Stimulated activated CD8-positive, alpha-beta memory T cell treated with anti-CD3 and anti-CD28 coated beads, Interleukin-12 subunit alpha, Interleukin-12 subunit beta, amount 100 ng/mL, for 4 hours (primary cell): ENCODE results near the gene DNM2.
"Not testable (repeated sequence)": the region's sequence is repeated elsewhere in the genome, so short reads cannot be mapped to it uniquely, and the experiment has no call there.

ENCODE experiments used
- DNase-seq: peaks from one replicate; pipeline ENCODE4 v3.0.0-alpha.2; 2020; ENCODE audit warnings: low read depth

Gene DNM2

GRCh38 chr19:10870501-10870954, 152.6 kb downstream of the DNM2 start:
- DNase-seq: no peak

- peak; percentile 99 for DNase-seq
These were observed 153.2 kb downstream of the DNM2 start, which contains the start of gene CARM1 for GRCh38 chr19:10870955-10871603. Gene CARM1 (plus strand): TSS chr19:10871553. CDS start chr19:10871703, 150 bp downstream.

- DNase-seq: peak; percentile 20
These were observed 154.0 kb downstream of the DNM2 start for GRCh38 chr19:10871711-10872545.

GRCh38 chr19:10872546-10873107, 154.7 kb downstream of the DNM2 start:
- peak; percentile 15 for DNase-seq

GRCh38 chr19:10874024-10874423, 156.1 kb downstream of the DNM2 start:
- DNase-seq: no peak

- DNase-seq: no peak
These were observed 158.8 kb downstream of the DNM2 start for GRCh38 chr19:10876459-10877240.

GRCh38 chr19:10877608-10878007, 159.7 kb downstream of the DNM2 start:
- not testable (repeated sequence) for DNase-seq

- DNase-seq: no peak
These were observed 160.4 kb downstream of the DNM2 start for GRCh38 chr19:10878253-10878652.
